Measurements from ENCODE around the gene TMEM97.

DNA sequence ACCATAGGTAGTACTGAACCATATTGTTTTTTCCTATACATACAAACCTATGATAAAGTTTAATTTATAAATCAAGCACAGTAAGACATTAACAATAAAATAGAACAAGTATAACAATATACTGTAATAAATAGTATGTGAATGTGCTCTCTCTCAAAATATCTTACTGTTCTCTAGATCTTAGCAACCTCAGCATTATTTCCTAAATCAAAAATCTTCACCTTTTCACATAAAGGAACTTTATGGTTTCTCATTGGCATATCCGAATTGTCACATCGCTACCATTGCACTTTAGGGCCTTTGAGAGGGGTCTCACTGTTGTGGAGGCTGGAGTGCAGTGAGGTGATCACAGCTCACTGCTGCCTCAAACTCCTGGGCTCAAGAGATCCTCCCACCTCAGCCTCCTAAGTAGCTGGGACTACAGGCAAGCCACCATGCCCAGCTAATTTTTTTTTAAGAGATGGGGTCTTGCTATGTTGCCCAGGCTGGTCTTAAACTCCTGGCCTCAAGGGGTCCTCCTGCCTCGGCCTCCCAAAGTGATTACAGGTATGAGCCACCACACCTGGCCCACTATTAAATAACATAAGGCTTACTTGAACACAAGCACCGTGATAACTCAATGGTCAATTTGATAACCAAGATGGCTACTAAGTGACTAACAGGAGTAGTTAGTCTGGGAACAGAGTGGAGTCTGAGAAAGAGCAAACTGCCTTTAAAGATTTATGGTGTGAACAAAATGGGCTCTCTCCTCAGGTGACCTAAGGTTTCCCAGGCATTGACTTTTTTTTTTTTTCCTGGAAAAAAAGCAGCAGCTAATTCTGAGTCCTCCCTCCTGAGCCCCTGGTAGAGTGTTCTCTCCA is 2.9 kb upstream of the TMEM97 start:
- TF ChIP-seq CTCF (IDR thresholded peaks at IDR 0.05) (no peak), ZFX (IDR thresholded peaks at IDR 0.05; ENCODE audit: borderline replicate concordance) (no peak)

Data from 22Rv1 (cell line).